ENCODE results near the gene DYNC2LI1.

DNA sequence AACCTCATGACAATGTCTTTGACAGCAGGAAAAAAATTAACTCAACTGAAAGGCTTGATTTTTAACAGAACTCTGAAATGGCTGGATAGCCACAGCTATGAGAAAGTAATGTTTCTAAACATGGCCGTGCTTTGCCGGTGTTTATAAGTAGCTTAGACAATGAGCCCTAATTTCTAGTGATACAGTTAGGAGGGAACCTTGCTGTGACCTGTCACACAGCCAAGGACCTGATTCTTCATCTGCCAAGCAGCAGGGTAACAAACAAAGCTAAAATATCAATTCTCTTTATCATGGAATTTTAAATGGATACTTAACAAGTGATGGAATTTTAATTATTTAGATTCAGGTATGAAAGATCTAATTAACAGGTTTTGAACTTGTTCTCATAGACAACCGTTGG, 24.3 kb upstream of the DYNC2LI1 start:
- TF ChIP-seq CTCF (IDR thresholded peaks at IDR 0.05) = no peak
- TF ChIP-seq POLR2A (IDR thresholded peaks at IDR 0.05) = no peak
